Spinal cord (tissue), 10 donors: ENCODE results near the gene ZNF761. TPM values are rescaled to one million over a fixed set of nuclear protein-coding genes. Genes with fewer than 3 reads are reported as not detected.
"Not testable (repeated sequence)": the region's sequence is repeated elsewhere in the genome, so short reads cannot be mapped to it uniquely, and the experiment has no call there.

Experiments
- DNase-seq, 6 donors: peaks; one replicate each; pipeline versions ENCODE4 v3.0.0 to v3.0.0-alpha.2; 2013 to 2015; ENCODE audit warnings: low spot score in 6 of 6, low read depth in 4 of 6
- H3K27ac ChIP-seq: one replicate; pipeline ENCODE4 v1.5.1; 2013; ENCODE audit warnings: low read depth, low read length, control low read depth
- H3K27me3 ChIP-seq: one replicate; pipeline ENCODE4 v1.6.1; 2013; ENCODE audit warnings: low read length; ENCODE audit not compliant: control insufficient read depth, insufficient read depth
- H3K36me3 ChIP-seq: one replicate; pipeline ENCODE4 v1.6.1; 2013; ENCODE audit warnings: low read length; ENCODE audit not compliant: control insufficient read depth, insufficient read depth
- H3K4me1 ChIP-seq: one replicate; pipeline ENCODE4 v1.6.1; 2013; ENCODE audit warnings: low read length; ENCODE audit not compliant: control insufficient read depth, insufficient read depth
- H3K4me3 ChIP-seq: one replicate; pipeline ENCODE4 v1.5.1; 2013; ENCODE audit warnings: low read depth, low read length, control low read depth
- H3K9me3 ChIP-seq: one replicate; pipeline ENCODE4 v1.6.1; 2013; ENCODE audit warnings: low read length; ENCODE audit not compliant: control insufficient read depth, insufficient read depth
- WGBS: methylation state at CpG from one replicate; pipeline ENCODE4 v1.1.5; 2013; ENCODE audit warnings: missing lambda C conversion rate; ENCODE audit not compliant: insufficient coverage; 5-methylcytosine and 5-hydroxymethylcytosine counted together
- long read RNA-seq, 4 donors: transcript quantifications; one replicate each; lab custom pipeline, GENCODE V29; 2026
- polyA plus RNA-seq, 2 donors: library from polyadenylated mRNA; unstranded; fragments of 120-200 nt; gene quantifications; one replicate each; pipeline ENCODE4 v1.2.1, GENCODE V29; 2013; ENCODE audit not compliant: insufficient read length in 2 of 2
- total RNA-seq, 2 donors: library from RNA; depleted of rRNA in 1 of 2; stranded (reverse); fragments of 120-200 nt in 1 of 2; fragments of >200 nt in 1 of 2; gene quantifications; one replicate each; pipeline versions ENCODE4 v1.2.3 to v1.2.4, GENCODE V29; 2013 to 2014
- donor health status: healthy.

Gene ZNF761
- total RNA-seq (10 to 100 TPM in 1 of 2 donors, 1 to 10 TPM in 1; 8.7 to 13.4 TPM), polyA plus RNA-seq (1 to 10 TPM; 9.4 to 9.5 TPM)
- long read RNA-seq, donor 1 = 0 reads
- long read RNA-seq, donor 2 = 0 reads
- long read RNA-seq, donor 3 = 0 reads
- long read RNA-seq, donor 4 = 0 reads

GRCh38 chr19:53431399-53432087, at the start of gene ZNF761:
Gene ZNF761, plus strand, starts transcription at chr19:53431984. Its CDS starts 15,285 bp downstream, at chr19:53447269.
- Histone ChIP-seq H3K4me1 (peaks cover 18% of the 10 kb centered on the region), H3K36me3 (peaks cover 3% of the 10 kb centered on the region), H3K27me3 (no peaks in the 10 kb centered on the region), H3K4me3 (peak within 1 kb of the TSS; percentile 65), H3K27ac (peak within 1 kb of the TSS; percentile 15), H3K9me3 (no peaks in the 10 kb centered on the region)
- under 1% methylated on average over 46 of the region's 46 CpGs for WGBS
- peak; percentile 68 to 97 (median 82) for DNase-seq

- Histone ChIP-seq H3K27me3 (no peaks in the 10 kb centered on the region), H3K9me3 (no peaks in the 10 kb centered on the region), H3K27ac (no peak overlapping the region), H3K4me1 (peaks cover 6% of the 10 kb centered on the region), H3K4me3 (no peak overlapping the region), H3K36me3 (no peaks in the 10 kb centered on the region)
- no peak for DNase-seq
- no CpG with 5 or more reads among the region's 3 CpGs for WGBS
Observed at GRCh38 chr19:53388168-53388567, 43.6 kb upstream of the ZNF761 start.

GRCh38 chr19:53388904-53389303, 42.9 kb upstream of the ZNF761 start:
- Histone ChIP-seq H3K4me1 (peaks cover 7% of the 10 kb centered on the region), H3K4me3 (no peak overlapping the region), H3K9me3 (no peaks in the 10 kb centered on the region), H3K36me3 (no peaks in the 10 kb centered on the region), H3K27me3 (no peaks in the 10 kb centered on the region), H3K27ac (no peak overlapping the region)
- 97% methylated on average over 4 of the region's 5 CpGs for whole genome bisulfite sequencing
- DNase-seq = no peak

GRCh38 chr19:53389571-53389970, 42.2 kb upstream of the ZNF761 start:
- H3K36me3 ChIP-seq = no peaks in the 10 kb centered on the region
- H3K4me3 ChIP-seq = no peak overlapping the region
- DNase-seq = peak in 1 of 6 donors; percentile 19
- WGBS = 41% methylated on average over 6 of the region's 8 CpGs
- no peaks in the 10 kb centered on the region for H3K27me3 ChIP-seq
- no peak overlapping the region for H3K27ac ChIP-seq
- peaks cover 13% of the 10 kb centered on the region for H3K4me1 ChIP-seq
- H3K9me3 ChIP-seq = no peaks in the 10 kb centered on the region

GRCh38 chr19:53389978-53390377, 41.8 kb upstream of the ZNF761 start:
- Histone ChIP-seq H3K9me3 (no peaks in the 10 kb centered on the region), H3K4me1 (peaks cover 16% of the 10 kb centered on the region), H3K4me3 (no peak overlapping the region), H3K36me3 (no peaks in the 10 kb centered on the region), H3K27ac (no peak overlapping the region), H3K27me3 (no peaks in the 10 kb centered on the region)
- WGBS = 23% methylated on average over 22 of the region's 22 CpGs
- DNase-seq = peak in 3 of 6 donors; percentile 2 to 79 (median 30)

- Histone ChIP-seq H3K27ac (peak overlapping the region; percentile 67), H3K9me3 (no peaks in the 10 kb centered on the region), H3K4me1 (peaks cover 23% of the 10 kb centered on the region), H3K27me3 (no peaks in the 10 kb centered on the region), H3K4me3 (peak overlapping the region; percentile 61), H3K36me3 (no peaks in the 10 kb centered on the region)
- WGBS = 1% methylated on average over 18 of the region's 18 CpGs
- DNase-seq = no peak
Observed at GRCh38 chr19:53394522-53394973, 37.2 kb upstream of the ZNF761 start.

GRCh38 chr19:53394974-53395839, 36.6 kb upstream of the ZNF761 start, which contains the start of gene ZNF765:
Gene ZNF765, plus strand, starts transcription at chr19:53395149. Its CDS starts 2,867 bp downstream, at chr19:53398016.
- Histone ChIP-seq H3K27ac (peak within 1 kb of the TSS; percentile 67), H3K9me3 (no peaks in the 10 kb centered on the region), H3K4me3 (peak within 1 kb of the TSS; percentile 61), H3K36me3 (no peaks in the 10 kb centered on the region), H3K27me3 (no peaks in the 10 kb centered on the region), H3K4me1 (peaks cover 19% of the 10 kb centered on the region)
- under 1% methylated on average over 52 of the region's 58 CpGs for whole genome bisulfite sequencing
- peak; percentile 75 to 98 (median 88) for DNase-seq

- not testable (repeated sequence) for H3K36me3 ChIP-seq, H3K27me3 ChIP-seq, H3K9me3 ChIP-seq
- peak overlapping the region; percentile 61 for H3K4me3 ChIP-seq
- DNase-seq = peak in 1 of 6 donors; percentile 7
- peak overlapping the region; percentile 47 for H3K27ac ChIP-seq
- H3K4me1 ChIP-seq = peaks cover 19% of the 10 kb centered on the region
- WGBS = 0% methylated on average over 7 of the region's 9 CpGs
Observed at GRCh38 chr19:53395840-53396524, 35.8 kb upstream of the ZNF761 start.

GRCh38 chr19:53396525-53396868, 35.3 kb upstream of the ZNF761 start:
- no peaks in the 10 kb centered on the region for H3K27me3 ChIP-seq
- peaks cover 19% of the 10 kb centered on the region for H3K4me1 ChIP-seq
- H3K9me3 ChIP-seq = no peaks in the 10 kb centered on the region
- H3K27ac ChIP-seq = no peak overlapping the region
- H3K4me3 ChIP-seq = no peak overlapping the region
- no peaks in the 10 kb centered on the region for H3K36me3 ChIP-seq
- DNase-seq = no peak
- no CpG with 5 or more reads among the region's 1 CpG for WGBS
